Jurkat, Clone E6-1 (cell line): ENCODE data around the gene OBSL1.
A peak's percentile ranks its signal among the peaks of the same experiment; 100 is the strongest.

Source experiments
- DNase-seq: peaks from one replicate; pipeline ENCODE4 v3.0.0-alpha.2; 2011; ENCODE audit warnings: low read depth, low spot score
- H3K4me3 ChIP-seq: 2 replicates; pipeline ENCODE4 v1.5.1; 2011; ENCODE audit warnings: mild to moderate bottlenecking, low read length, control low read depth, moderate library complexity

Gene OBSL1

DNA sequence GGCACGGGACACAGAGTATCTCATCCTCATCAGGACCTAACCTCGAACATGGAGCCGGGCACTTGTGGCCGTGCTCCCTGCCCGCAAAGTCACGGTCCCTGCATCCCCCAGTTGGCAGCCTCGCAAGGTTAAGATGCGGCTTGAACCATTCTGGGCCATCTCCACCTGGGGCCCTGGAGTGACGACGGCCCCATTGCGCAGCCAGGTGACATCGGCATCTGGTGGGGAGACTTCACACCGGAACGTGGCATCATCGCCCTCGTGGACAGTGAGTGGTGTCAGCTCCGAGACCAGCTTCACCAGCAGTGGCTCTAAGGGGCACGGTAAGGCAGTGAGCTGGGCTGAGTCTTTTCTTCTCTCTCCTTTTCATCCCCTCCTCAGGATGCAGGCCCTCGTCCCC is 14.9 kb downstream of the OBSL1 start:
- DNase-seq, result no peak
- H3K4me3 ChIP-seq, result no peak overlapping the region

- H3K4me3 ChIP-seq, result no peak overlapping the region
- no peak for DNase-seq
Observed at GRCh38 chr2:219555956-219556355, 15.4 kb downstream of the OBSL1 start.

- no peak for DNase-seq
Observed at GRCh38 chr2:219554350-219554749, 17.0 kb downstream of the OBSL1 start.

GRCh38 chr2:219553463-219553963 is 17.8 kb downstream of the OBSL1 start:
- no peak overlapping the region for H3K4me3 ChIP-seq
- no peak for DNase-seq

More at GRCh38 chr2:219554350-219554749, 17.0 kb downstream of the OBSL1 start:
- H3K4me3 ChIP-seq, result no peak overlapping the region

DNA sequence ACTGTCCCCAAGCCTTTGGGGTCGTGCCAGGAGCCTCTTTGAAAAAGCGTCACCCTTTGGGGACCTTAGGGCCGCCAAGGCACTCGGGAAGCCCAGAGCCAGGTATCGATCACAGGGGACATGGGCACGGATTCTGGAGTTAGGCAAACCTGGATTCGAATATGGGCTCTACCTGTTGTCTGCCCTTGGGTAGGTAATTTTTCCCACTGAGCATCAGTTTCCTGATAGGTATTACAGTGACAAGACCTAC is 18.2 kb downstream of the OBSL1 start:
- H3K4me3 ChIP-seq, result no peak overlapping the region
- DNase-seq, result no peak

DNA sequence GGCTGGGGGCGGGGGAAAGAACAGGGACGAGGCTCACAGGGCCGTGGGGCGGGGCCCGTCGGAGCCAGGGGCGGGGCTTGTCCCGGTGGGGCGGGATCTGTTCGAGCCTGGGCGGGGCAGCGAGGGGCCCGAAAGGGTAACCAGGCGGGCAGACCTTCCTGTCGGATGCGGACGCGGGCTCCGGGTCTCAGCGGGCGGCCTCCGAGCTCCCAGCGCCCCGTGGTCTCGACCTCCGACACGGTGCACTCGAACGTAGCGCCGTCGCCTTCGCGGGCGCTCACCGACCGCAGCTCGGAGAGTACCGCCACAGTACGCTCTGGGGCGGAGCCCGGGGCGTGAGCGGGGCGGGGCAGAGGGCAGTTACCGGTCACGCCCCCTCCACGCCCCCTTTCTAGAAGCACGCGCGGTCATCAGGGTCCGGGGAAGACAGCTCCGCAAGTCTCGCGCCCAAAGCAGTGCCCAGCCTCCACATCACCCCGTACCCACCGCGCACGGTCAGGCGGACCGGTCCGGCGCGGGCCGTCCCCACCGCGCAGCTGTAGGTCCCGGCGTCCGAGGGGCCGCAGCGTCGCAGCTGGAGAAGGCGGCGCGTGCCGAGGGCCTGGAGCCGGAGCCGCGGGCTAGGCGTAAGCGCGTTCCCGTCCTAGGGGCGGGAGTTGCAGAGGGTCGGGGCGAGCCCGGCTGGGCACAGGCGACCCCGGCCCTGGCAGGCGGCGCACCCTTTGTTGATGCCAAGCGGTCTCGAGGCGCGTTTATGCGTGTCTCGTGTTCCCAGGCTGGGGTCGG is 18.8 kb downstream of the OBSL1 start:
- no peak for DNase-seq
- no peak overlapping the region for H3K4me3 ChIP-seq

DNA sequence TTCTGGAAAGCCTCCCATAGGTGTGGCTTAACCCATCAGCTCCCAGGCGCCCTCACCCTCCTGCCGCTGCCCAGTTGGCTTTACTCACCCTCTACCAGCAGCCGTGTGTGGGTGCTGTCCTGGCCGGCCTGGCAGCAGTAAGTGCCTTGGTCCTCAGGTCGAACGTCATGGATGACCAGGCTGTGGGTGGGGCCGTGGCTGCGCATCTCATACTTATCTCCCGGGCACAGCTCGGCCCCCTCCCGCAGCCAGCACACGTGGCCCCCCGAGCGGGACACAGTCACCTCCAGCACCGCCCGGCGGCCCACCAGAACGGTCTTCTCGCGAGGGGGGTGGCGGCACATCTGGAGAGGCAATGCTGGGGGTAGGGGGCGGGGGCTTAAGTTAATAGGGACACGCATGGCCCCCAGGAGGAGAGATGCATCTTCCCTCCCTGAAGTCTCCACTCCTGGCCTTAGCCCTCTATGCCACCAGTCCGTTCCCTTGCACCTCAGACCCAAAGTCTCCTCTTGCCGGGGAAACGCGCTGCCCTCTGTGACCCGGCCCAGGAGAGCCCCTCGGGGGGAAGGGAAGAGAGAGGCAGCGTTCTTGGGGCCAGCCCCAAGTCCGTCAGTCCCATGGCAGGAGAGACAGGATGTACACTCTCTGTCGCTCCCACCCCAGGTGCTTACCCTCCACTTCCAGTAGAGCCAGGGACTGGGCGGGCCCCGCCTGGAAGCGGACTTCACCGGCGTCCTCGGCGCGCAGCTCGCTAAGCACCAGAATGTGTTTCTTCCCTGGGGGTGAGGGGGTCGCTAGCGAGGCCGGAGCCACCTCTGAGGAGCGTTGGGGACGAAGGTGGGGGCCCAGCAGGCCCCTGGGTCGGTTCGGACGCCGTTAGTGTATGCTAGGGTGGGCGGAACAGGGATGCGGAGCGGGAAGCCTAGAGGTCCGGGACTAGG is 19.6 kb downstream of the OBSL1 start:
- no peak overlapping the region for H3K4me3 ChIP-seq
- DNase-seq, result no peak

- no peak for DNase-seq
- H3K4me3 ChIP-seq, result no peak overlapping the region
Observed at GRCh38 chr2:219549619-219550018, 21.7 kb downstream of the OBSL1 start.

DNA sequence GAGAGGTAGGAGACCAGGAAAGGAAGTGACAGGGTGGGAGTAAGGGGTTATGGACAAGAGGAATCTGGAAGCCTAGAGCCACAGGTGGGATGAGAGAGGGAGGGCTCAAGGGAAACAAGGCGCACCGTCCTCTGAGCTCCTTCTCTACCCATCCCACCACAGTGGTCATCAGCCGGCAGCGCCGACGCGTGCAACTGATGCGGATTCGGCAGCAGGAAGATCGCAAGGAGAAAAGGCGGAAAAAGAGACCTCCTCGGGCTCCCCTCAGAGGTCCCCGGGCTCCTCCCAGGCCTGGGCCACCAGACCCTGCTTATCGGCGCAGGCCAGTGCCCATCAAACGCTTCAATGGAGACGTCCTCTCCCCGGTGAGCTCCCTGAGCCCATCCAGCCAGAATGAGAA is 22.3 kb downstream of the OBSL1 start:
- no peak for DNase-seq
- H3K4me3 ChIP-seq, result no peak overlapping the region

- DNase-seq, result no peak
- H3K4me3 ChIP-seq, result no peak overlapping the region
Observed at GRCh38 chr2:219547621-219548020, 23.7 kb downstream of the OBSL1 start.

DNA sequence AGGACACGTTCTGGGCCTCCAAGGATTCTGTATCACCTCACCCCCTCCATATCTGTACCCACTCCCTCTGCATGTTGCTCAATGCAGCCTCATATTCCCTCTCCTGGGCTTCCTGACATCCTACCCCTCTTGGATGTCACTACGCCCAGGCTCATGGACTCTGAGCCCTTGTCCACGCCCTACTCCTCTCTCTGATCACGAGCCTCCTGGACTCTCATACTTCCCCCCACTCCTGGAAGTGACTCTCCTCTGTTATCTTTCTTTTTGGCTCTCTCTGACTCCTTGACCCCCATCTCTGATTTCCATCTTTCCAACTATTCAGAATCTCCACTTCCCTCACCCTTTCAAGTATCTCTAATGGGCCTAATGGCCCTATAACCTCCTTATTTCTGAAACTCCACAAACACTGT is 25.4 kb downstream of the OBSL1 start:
- no peak overlapping the region for H3K4me3 ChIP-seq
- no peak for DNase-seq

DNA sequence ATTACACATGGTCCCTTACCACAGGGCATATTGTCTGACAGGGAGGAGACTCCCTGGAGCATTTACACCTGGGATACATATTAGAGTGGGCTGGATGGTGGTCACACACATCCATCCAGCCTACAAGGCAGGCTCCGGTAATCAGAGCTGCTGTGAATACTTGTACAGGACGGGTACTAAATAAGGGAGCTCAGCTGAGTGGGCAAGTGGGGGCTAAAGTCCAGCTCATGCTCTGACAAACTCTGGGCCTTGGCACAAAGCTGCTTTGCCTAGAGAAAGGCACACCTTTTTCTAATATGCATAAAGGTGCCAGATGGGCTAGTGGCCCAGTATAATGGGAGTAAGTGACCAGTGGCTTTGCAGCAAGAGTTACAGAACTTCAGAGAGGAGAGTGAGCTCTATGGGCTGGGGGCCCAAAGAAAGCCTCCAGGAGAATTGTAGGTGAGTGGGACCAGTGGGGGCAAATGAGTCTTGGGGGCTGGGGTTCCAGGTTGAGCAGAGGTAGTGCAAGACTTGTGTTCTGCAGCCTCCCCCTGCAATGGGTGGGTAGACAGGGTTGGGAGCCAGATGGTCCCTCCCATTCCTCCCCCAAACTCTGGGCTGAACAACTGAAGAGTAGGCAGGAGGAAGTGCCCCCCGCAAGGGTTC is 25.9 kb downstream of the OBSL1 start:
- no peak for DNase-seq

GRCh38 chr2:219544567-219544966 is 26.8 kb downstream of the OBSL1 start:
- DNase-seq, result no peak
- peak overlapping the region; percentile 61; the same call in 1 of the 2 replicates for H3K4me3 ChIP-seq

More for the DNA sequence above, 25.9 kb downstream of the OBSL1 start:
- no peak overlapping the region for H3K4me3 ChIP-seq

GRCh38 chr2:219543596-219544358 is 27.6 kb downstream of the OBSL1 start, which contains the start of the genes CHPF and TMEM198:
CHPF (minus strand) TSS chr2:219543809; CDS start chr2:219543538, 271 bp downstream.
TMEM198 (plus strand) TSS chr2:219544028; CDS start chr2:219544728, 700 bp downstream.
- peak within 1 kb of the TSS; percentile 61 for H3K4me3 ChIP-seq
- peak; percentile 95 for DNase-seq

DNA sequence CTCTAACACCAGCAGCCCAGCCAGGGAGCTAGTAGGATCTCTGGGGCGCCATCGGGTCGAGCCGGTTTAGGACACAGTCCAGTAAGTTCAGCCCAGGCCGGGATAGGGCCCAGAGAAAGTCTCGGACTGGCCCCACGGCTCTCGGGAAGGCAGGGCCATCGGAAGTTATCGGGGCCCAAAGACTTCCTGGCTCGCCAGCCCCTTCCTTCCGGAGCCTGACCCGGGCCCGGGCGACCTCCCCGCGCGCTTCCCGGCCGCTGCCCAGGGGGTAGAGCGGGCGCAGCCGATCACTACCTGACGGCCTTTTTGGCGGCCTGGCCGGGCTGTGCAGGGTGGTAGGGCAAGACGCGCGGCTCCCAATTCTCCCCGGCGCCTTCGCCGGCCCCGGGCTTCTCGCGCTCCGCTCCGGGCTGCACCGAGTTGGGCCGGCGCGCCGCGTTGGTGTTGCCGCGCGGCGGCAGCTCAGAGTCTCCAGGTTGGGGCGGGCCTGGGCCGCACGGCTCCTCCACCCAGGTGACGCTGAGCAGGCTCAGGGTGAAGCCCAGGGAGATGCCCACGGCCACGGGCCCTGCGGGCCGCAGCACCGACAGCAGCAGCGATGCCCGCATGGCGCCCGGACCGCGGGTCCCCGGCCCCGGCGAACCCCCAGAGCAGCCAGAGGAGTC is 28.3 kb downstream of the OBSL1 start:
- DNase-seq, result no peak
- peak overlapping the region; percentile 61 for H3K4me3 ChIP-seq

GRCh38 chr2:219541611-219542180 is 29.6 kb downstream of the OBSL1 start:
- peak; percentile 76 for DNase-seq
- peak overlapping the region; percentile 45 for H3K4me3 ChIP-seq

DNA sequence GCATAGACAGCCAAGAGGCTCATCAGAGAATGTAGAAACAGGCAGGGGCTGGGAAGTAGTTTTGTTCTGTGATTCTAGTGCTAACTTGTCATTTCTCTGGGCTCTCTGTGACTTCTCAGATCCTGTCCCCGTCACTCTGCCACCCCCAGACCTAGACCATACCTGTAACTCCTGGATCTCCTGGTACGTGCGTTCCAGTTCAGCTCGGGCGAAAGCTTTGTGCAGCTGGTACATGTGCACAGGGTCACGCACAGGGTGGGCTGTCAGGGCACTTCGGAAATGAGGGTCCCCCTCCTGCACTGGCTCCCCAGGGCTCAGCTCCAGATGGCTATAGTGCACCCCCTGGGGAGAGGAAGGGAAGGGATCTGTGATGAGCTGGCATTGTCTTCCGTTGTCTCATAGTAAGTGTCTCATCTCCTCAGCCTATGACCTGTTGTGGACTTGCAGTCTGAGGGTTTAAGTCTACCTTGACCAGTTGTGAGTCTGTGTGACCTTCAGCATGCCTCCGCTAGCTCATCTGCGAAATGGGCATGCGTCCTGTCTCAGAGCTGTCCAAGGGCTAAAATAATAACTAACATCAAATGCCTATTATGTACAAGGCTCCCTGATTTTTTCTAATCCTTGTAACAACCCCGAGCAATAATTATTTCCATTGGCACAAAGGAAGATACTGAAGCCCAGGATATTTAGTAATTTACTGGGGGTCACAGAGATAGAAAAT is 30.4 kb downstream of the OBSL1 start:
- H3K4me3 ChIP-seq, result no peak overlapping the region
- DNase-seq, result no peak
